AG08395 (cell line): ENCODE measurements around the gene SHISAL2A.

Source experiments
- DNase-seq: peaks from one replicate; pipeline ENCODE4 v3.0.0; 2012; ENCODE audit warnings: mixed read lengths, low spot score

Gene SHISAL2A

DNA sequence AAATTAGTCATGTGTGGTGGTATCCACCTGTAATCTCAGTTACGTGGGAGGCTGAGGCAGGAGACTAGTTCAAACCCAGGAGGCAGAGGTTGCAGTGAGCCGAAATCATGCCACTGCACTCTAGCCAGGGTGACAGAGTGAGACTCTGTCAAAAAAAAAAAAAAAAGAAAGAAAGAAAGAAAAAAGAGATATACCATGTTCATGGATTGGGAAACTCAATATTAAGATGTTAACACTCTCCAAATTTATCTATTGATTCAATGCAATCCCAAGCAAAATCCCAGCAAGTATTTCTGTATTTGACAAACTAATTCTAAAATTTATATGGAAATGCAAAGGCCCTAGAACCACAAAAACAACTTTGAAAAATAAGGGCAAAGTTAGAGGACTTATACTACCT is 11.0 kb upstream of the SHISAL2A start:
- DNase-seq: no peak

DNA sequence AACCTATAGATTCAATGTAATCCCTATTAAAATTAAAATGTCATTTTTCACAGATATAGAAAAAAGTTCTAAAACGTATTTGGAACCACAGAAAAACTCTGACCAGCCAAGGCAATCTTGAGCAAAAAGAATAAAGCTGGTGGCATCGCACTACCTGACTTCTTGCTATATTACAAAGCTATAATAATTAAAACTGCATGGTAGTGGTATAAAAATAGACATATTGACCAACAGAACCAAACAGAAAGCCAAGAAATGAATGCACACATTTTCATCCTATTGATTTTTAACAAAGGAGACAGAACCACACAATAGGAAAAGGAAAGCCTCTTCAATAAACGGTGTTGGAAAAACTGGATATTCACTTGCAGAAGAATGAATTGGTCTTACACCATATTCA is 9.2 kb upstream of the SHISAL2A start:
- no peak for DNase-seq

GRCh38 chr1:52627028-52627427 is 5.9 kb upstream of the SHISAL2A start:
- no peak for DNase-seq

DNA sequence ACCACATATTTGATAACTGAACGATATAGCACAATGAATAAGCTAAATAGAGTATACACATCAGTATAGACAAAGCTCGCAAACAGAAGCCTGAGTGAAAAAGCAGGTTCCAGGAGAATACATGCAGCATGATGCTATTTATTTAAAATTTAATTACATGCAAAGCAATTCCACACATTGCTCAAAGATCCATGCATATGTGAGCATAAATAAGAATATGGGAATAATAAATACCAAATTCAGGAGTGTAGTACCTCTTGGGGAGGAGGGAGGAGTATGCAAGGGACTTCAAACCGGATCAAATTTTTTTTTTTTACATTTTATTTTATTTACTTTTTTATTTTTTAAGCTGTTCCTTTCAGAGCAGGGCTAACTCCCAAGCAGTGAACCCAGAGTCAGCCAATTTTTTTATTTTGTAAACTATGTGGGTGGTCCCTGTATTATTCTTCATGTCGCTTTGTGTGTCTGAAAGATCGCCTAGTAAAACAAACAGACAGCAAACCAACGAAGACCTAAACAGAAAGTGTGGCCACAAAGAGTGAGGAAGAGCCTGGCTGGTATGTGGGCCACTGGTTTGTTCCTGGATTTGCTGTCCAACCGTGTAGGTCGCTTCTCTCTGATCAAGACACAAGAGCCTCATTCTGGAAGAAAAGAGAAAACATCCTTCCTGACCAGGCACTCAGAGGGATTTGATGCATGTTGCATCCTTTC is 4.2 kb upstream of the SHISAL2A start:
- no peak for DNase-seq

DNA sequence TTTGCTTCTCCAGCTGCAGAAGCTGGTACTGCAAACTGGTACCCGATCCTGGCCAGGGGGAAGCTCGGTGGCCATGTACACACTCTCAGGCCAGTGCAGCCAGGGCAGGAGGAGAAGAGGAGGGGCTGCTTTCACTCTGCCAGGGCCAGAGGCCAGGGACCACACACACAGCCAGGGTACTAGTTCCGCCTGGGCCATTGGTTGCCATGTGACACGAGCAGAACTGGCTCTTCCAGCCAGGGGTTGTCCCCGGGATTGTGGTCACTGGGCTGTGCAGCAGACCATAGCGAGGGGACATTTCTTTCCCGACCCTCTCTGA is 3.7 kb upstream of the SHISAL2A start:
- no peak for DNase-seq

- no peak for DNase-seq
These were observed 3.3 kb upstream of the SHISAL2A start for GRCh38 chr1:52629667-52630066.

- no peak for DNase-seq
These were observed 1.1 kb upstream of the SHISAL2A start for GRCh38 chr1:52631759-52632331.

GRCh38 chr1:52633291-52633754 is 355 bp downstream of the SHISAL2A start:
- DNase-seq: no peak

DNA sequence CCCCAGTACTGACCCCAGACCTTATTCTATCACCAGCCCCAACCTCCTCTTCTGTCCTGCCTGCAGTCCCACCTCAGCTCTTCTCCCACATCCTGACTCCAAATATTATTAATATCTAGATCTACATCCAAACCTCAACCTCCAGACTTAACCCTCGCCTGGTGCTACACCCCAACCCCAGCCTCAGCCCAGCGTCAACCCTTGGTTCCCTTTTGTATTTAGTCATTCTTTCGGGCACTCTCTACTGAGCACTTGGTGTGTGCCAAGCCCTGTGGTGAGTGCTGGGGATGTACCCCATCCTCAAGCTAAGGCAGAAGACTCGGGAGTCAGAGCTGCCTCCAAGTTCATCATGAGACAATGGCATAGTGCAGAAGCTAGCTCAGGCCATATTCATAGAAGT is 1.1 kb downstream of the SHISAL2A start:
- DNase-seq: no peak

GRCh38 chr1:52635321-52636089 is 2.5 kb downstream of the SHISAL2A start:
- DNase-seq: no peak

GRCh38 chr1:52636721-52637695 is 4.0 kb downstream of the SHISAL2A start:
- DNase-seq: no peak

GRCh38 chr1:52637946-52638345 is 5.0 kb downstream of the SHISAL2A start:
- no peak for DNase-seq

DNA sequence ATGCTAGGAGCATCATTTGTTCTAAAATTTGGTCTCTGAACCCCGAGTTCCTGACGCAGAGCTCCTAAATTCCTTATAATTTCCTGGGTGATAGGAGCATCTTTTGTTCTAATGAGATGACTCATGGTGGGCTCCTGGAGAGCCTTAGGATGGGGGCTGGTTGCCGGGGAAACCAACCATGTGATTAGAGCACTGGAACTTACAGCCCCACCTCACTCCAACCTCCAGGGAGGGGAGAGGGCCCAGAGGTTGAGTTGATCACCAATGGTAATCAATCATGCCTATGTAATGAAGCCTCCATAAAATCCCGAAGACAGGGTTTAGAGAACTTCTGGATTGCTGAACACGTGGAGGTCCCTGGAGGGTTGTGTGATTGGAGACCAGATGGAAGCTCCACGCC is 7.7 kb downstream of the SHISAL2A start:
- DNase-seq: no peak

- DNase-seq: no peak
These were observed 8.3 kb downstream of the SHISAL2A start for GRCh38 chr1:52641307-52641706.

DNA sequence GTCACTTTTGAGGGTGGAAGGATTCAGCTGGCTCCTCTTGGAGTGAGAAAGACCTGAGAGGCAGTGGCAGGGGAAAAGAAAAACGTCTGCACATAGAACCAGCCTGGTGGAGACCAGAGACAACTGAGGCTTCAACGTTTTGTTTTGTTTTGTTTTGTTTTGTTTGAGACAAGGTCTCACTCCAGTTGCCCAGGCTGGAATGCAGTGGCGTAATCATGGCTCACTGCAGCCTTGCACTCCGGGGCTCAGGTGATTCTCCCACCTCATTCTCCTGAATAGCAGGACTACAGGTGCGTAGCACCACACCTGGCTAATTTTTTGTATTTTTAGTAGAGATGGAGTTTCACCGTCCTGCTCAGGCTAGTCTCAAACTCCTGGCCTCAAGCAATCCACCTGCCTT is 12.3 kb downstream of the SHISAL2A start:
- DNase-seq: no peak

- no peak for DNase-seq
These were observed 18.9 kb downstream of the SHISAL2A start for GRCh38 chr1:52651904-52652303.

- no peak for DNase-seq
These were observed 20.4 kb downstream of the SHISAL2A start for GRCh38 chr1:52653207-52653849.

DNA sequence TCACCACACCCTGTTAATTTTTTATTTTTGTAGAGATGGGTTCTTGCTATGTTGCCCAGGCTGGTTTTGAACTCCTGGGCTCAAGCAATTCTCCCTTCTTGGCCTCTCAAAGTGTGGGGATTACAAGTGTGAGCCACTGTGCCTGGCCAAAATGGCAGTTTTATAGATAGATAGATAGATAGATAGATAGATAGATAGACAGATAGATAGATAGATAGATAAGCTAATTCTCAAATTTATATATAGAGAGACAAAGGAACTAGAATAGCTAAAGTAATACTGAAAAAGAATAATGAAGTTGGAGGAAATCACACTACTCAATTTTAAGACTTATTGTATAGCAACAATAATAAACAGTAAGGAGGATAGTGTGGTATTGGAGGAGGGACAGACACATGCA is 21.1 kb downstream of the SHISAL2A start:
- DNase-seq: no peak

GRCh38 chr1:52657702-52658101 is 24.7 kb downstream of the SHISAL2A start:
- DNase-seq: no peak

DNA sequence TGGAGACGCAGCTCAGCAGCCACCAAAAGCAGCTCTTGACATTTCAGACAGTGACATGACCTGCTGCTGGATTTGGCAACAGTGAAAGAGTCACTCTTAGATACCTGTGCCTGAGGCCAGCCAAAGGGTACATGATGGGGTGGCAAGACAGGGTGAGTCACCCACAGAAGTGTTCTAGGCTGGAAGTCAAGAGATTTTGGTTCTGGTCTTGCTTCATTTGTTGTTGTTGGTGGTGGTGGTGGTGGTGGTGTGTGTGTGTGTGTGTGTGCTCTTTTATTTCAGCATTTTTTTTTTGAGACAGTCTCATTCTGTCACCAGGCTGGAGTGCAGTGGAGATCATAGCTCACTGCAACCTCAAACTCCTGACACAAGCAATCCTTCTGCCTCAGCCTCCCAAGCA is 25.8 kb downstream of the SHISAL2A start:
- no peak for DNase-seq

GRCh38 chr1:52659356-52659755 is 26.4 kb downstream of the SHISAL2A start:
- DNase-seq: no peak
